GDM1 (cell line): ENCODE results near the gene LZTFL1.

Experiments used
- DNase-seq: peaks from one replicate; lab custom pipeline; 2025; lab: John Stamatoyannopoulos, UW

The LZTFL1 gene

GRCh38 chr3:45807681-45808540 lies 34.0 kb downstream of the LZTFL1 start:
- no peak for DNase-seq

GRCh38 chr3:45807133-45807532 lies 34.8 kb downstream of the LZTFL1 start:
- no peak for DNase-seq

- no peak for DNase-seq
These were observed 35.8 kb downstream of the LZTFL1 start for GRCh38 chr3:45806072-45806471.

- no peak for DNase-seq
These were observed 38.5 kb downstream of the LZTFL1 start for GRCh38 chr3:45803252-45803935.

GRCh38 chr3:45802146-45802545 lies 39.8 kb downstream of the LZTFL1 start:
- no peak for DNase-seq

- DNase-seq = no peak
These were observed 41.3 kb downstream of the LZTFL1 start for GRCh38 chr3:45800611-45801010.

- no peak for DNase-seq
These were observed 42.3 kb downstream of the LZTFL1 start for GRCh38 chr3:45799586-45799985.

- DNase-seq = no peak
These were observed 43.9 kb downstream of the LZTFL1 start for GRCh38 chr3:45798034-45798433.

- DNase-seq = no peak
These were observed 44.8 kb downstream of the LZTFL1 start for GRCh38 chr3:45796902-45797637.

GRCh38 chr3:45795882-45796765 lies 45.8 kb downstream of the LZTFL1 start, which contains the start of gene SLC6A20:
TSS of gene SLC6A20 (minus strand) at chr3:45796536. CDS start at chr3:45796419, 117 bp downstream.
- DNase-seq = no peak

- no peak for DNase-seq
These were observed 46.4 kb downstream of the LZTFL1 start for GRCh38 chr3:45795509-45795881.

GRCh38 chr3:45794660-45795059 lies 47.3 kb downstream of the LZTFL1 start:
- no peak for DNase-seq

- no peak for DNase-seq
These were observed 47.8 kb downstream of the LZTFL1 start for GRCh38 chr3:45794177-45794560.

GRCh38 chr3:45793482-45794176 lies 48.3 kb downstream of the LZTFL1 start:
- DNase-seq = no peak

- DNase-seq = no peak
These were observed 49.3 kb downstream of the LZTFL1 start for GRCh38 chr3:45792516-45793172.

- DNase-seq = no peak
These were observed 49.9 kb downstream of the LZTFL1 start for GRCh38 chr3:45792036-45792435.

GRCh38 chr3:45790596-45790995 lies 51.3 kb downstream of the LZTFL1 start:
- DNase-seq = no peak

- no peak for DNase-seq
These were observed 52.6 kb downstream of the LZTFL1 start for GRCh38 chr3:45789235-45789812.

GRCh38 chr3:45787551-45787950 lies 54.4 kb downstream of the LZTFL1 start:
- no peak for DNase-seq
